ENCODE results near the gene IL4I1. TPM values are rescaled to one million over a fixed set of nuclear protein-coding genes. Genes with fewer than 3 reads are reported as not detected.
"Not testable (repeated sequence)": the region's sequence is repeated elsewhere in the genome, so short reads cannot be mapped to it uniquely, and the experiment has no call there.

Gene IL4I1, protein sequence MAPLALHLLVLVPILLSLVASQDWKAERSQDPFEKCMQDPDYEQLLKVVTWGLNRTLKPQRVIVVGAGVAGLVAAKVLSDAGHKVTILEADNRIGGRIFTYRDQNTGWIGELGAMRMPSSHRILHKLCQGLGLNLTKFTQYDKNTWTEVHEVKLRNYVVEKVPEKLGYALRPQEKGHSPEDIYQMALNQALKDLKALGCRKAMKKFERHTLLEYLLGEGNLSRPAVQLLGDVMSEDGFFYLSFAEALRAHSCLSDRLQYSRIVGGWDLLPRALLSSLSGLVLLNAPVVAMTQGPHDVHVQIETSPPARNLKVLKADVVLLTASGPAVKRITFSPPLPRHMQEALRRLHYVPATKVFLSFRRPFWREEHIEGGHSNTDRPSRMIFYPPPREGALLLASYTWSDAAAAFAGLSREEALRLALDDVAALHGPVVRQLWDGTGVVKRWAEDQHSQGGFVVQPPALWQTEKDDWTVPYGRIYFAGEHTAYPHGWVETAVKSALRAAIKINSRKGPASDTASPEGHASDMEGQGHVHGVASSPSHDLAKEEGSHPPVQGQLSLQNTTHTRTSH
- total RNA-seq (1 to 10 TPM in 1 of 4 donors, under 1 TPM in 3; 0.21 to 3.3 (median 0.46) TPM), polyA plus RNA-seq (under 1 TPM; 0.05 to 0.46 (median 0.27) TPM)
- long read RNA-seq, donor 1, partial matches to known transcripts, result 2 of 3 reads
- long read RNA-seq, donor 1, other reads (novel, unspliced or antisense), result 0 of 3 reads
- long read RNA-seq, donor 2, partial matches to known transcripts, result 1 of 2 reads
- long read RNA-seq, donor 2, other reads (novel, unspliced or antisense), result 0 of 2 reads

DNA sequence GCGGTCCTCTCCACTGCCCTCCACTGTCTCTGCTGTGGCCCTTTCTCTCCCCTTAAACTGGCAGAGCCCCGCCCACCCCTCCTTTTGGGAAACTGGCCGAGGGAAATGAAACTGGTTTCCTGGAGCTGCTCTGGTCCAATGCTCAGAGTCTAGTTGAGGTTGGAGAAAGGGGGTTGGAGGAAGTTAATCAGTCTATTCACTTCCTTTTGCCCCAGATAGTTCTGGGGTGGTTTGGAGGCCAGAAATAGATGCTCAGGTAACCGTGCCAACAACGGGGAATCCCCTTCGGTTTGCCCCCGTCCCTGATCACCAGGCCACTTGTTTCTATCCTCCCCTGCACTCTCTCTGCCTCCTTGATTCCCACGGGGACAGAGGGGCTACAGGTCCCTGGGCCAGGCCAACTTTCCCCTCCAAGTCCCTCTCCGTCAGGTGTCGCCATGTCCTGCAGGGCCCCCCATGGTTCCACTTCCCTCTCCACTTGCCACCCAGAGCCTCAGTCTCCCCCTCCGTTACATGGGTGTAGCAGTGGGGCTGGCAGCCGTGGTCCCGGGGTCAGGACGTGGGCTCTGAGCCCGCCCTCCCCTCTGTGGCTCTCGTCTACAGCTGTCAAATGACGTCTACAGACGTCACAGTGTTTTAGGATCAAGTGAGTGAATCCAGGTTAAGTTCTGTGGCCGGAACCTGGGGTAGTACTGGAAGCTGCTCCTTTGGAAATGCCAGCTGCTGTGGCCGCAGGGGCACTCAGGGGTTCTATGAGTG is at the start of gene IL4I1:
Gene IL4I1, minus strand, starts transcription at position 25 of the 759 bp plus-strand sequence. CDS start 727 bp downstream, outside the sequence.
- TF ChIP-seq, protein P1, sequence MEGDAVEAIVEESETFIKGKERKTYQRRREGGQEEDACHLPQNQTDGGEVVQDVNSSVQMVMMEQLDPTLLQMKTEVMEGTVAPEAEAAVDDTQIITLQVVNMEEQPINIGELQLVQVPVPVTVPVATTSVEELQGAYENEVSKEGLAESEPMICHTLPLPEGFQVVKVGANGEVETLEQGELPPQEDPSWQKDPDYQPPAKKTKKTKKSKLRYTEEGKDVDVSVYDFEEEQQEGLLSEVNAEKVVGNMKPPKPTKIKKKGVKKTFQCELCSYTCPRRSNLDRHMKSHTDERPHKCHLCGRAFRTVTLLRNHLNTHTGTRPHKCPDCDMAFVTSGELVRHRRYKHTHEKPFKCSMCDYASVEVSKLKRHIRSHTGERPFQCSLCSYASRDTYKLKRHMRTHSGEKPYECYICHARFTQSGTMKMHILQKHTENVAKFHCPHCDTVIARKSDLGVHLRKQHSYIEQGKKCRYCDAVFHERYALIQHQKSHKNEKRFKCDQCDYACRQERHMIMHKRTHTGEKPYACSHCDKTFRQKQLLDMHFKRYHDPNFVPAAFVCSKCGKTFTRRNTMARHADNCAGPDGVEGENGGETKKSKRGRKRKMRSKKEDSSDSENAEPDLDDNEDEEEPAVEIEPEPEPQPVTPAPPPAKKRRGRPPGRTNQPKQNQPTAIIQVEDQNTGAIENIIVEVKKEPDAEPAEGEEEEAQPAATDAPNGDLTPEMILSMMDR (IDR thresholded peaks at IDR 0.05), result no peak
- no peak for DNase-seq
- H3K4me1 ChIP-seq, result no peaks in the 10 kb centered on the region
- H3K27ac ChIP-seq, result no peak within 1 kb of the TSS
- WGBS, 3 donors, result 30 to 34% (median 33%) methylated on average over 20 of the region's 20 CpGs
- H3K4me3 ChIP-seq, result no peak within 1 kb of the TSS
- intact Hi-C loops (cut with DNase I), result no loop called here
- no peaks in the 10 kb centered on the region for H3K27me3 ChIP-seq (ENCODE audit: insufficient read depth in 3 of 3, low read length in 2 of 3)
- ATAC-seq, result peak in 1 of 4 donors; percentile 11
- no peaks in the 10 kb centered on the region for H3K9me3 ChIP-seq
- H3K36me3 ChIP-seq (ENCODE audit: insufficient read depth in 1 of 2, low read depth in 1 of 2), result no peaks in the 10 kb centered on the region

- no peak overlapping the region for H3K27ac ChIP-seq
- H3K4me3 ChIP-seq, result no peak overlapping the region
- TF ChIP-seq, protein P1 (IDR thresholded peaks at IDR 0.05), result no peak
- WGBS, 3 donors, result 79 to 82% (median 80%) methylated on average over 8 of the region's 8 CpGs
- H3K4me1 ChIP-seq, result no peaks in the 10 kb centered on the region
- no peaks in the 10 kb centered on the region for H3K36me3 ChIP-seq (ENCODE audit: insufficient read depth in 1 of 2, low read depth in 1 of 2)
- ATAC-seq (no peak), DNase-seq (no peak)
- H3K27me3 ChIP-seq (ENCODE audit: insufficient read depth in 3 of 3, low read length in 2 of 3), result peaks cover 0 to 2% (median 0%) of the 10 kb centered on the region in 3 donors
- intact Hi-C loops (cut with DNase I), result no loop called here
- no peaks in the 10 kb centered on the region for H3K9me3 ChIP-seq
These were observed 49.7 kb upstream of the IL4I1 start for GRCh38 chr19:49946415-49946814.

DNA sequence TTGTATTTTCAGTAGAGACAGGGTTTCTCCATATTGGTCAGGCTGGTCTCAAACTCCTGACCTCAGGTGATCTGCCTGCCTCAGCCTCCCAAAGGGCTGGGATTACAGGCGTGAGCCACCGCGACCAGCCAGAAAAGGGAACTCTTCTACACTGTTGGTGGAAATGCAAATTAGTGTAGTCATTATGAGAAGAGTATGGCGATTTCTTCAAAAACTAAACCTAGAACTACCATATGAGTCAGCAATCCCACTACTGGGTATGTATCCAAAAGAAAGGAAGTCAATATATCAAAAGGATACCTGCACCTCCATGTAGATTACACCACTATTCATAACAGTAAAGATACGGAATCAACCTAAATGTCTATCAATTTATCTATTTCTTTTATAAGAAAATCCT is 47.9 kb upstream of the IL4I1 start:
- intact Hi-C loops (cut with DNase I); H3K4me1 ChIP-seq; H3K27me3 ChIP-seq (ENCODE audit: insufficient read depth in 3 of 3, low read length in 2 of 3); H3K4me3 ChIP-seq; H3K9me3 ChIP-seq; H3K27ac ChIP-seq; H3K36me3 ChIP-seq (ENCODE audit: insufficient read depth in 1 of 2, low read depth in 1 of 2); ATAC-seq; DNase-seq: not testable (repeated sequence)
- WGBS, 3 donors, result 79 to 89% (median 83%) methylated on average over 5 of the region's 5 CpGs

- no peak for ATAC-seq
These were observed 43.8 kb upstream of the IL4I1 start for GRCh38 chr19:49940482-49940791.

More at GRCh38 chr19:49940482-49940791, 43.8 kb upstream of the IL4I1 start:
- no peak overlapping the region for H3K27ac ChIP-seq
- TF ChIP-seq, protein P1 (IDR thresholded peaks at IDR 0.05), result no peak
- H3K36me3 ChIP-seq (ENCODE audit: insufficient read depth in 1 of 2, low read depth in 1 of 2), result no peaks in the 10 kb centered on the region
- WGBS, 3 donors, result 89 to 93% (median 91%) methylated on average over 5 of the region's 5 CpGs
- peaks cover 0 to 2% (median 0%) of the 10 kb centered on the region in 3 donors for H3K27me3 ChIP-seq (ENCODE audit: insufficient read depth in 3 of 3, low read length in 2 of 3)
- H3K4me3 ChIP-seq, result no peak overlapping the region
- intact Hi-C loops (cut with DNase I), result no loop called here
- no peaks in the 10 kb centered on the region for H3K9me3 ChIP-seq
- DNase-seq, result no peak
- no peaks in the 10 kb centered on the region for H3K4me1 ChIP-seq
